ENCODE results near the gene FAM163B. TPM values are rescaled to one million over a fixed set of nuclear protein-coding genes. Genes with fewer than 3 reads are reported as not detected.

The FAM163B gene
- total and polyA plus RNA-seq, 2 of the 8 experiments (the other 6 are each of a cell fraction or from before 2014, with no cell fraction given) = 0.63 to 1.0 TPM

DNA sequence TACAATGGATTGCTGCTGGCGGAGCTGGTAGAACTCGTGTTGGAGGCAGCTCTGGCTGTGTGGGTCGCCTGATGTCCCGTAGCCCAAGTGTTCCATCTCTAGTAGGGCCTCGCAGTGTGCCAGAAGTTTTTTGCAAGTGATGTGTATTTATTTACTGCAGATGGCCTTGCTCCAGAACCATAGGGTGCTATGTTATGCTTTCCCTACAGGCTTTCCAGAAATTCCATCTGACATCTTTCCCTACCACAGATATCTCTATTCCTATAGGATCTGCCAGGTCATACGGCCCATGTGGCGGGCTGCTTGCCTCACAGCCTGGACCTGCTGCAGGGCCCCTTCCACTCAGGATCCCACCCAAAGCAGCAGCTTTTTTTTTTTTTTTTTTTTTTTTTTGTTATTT is 57.7 kb downstream of the FAM163B start (continued):
- TF ChIP-seq, protein P1, sequence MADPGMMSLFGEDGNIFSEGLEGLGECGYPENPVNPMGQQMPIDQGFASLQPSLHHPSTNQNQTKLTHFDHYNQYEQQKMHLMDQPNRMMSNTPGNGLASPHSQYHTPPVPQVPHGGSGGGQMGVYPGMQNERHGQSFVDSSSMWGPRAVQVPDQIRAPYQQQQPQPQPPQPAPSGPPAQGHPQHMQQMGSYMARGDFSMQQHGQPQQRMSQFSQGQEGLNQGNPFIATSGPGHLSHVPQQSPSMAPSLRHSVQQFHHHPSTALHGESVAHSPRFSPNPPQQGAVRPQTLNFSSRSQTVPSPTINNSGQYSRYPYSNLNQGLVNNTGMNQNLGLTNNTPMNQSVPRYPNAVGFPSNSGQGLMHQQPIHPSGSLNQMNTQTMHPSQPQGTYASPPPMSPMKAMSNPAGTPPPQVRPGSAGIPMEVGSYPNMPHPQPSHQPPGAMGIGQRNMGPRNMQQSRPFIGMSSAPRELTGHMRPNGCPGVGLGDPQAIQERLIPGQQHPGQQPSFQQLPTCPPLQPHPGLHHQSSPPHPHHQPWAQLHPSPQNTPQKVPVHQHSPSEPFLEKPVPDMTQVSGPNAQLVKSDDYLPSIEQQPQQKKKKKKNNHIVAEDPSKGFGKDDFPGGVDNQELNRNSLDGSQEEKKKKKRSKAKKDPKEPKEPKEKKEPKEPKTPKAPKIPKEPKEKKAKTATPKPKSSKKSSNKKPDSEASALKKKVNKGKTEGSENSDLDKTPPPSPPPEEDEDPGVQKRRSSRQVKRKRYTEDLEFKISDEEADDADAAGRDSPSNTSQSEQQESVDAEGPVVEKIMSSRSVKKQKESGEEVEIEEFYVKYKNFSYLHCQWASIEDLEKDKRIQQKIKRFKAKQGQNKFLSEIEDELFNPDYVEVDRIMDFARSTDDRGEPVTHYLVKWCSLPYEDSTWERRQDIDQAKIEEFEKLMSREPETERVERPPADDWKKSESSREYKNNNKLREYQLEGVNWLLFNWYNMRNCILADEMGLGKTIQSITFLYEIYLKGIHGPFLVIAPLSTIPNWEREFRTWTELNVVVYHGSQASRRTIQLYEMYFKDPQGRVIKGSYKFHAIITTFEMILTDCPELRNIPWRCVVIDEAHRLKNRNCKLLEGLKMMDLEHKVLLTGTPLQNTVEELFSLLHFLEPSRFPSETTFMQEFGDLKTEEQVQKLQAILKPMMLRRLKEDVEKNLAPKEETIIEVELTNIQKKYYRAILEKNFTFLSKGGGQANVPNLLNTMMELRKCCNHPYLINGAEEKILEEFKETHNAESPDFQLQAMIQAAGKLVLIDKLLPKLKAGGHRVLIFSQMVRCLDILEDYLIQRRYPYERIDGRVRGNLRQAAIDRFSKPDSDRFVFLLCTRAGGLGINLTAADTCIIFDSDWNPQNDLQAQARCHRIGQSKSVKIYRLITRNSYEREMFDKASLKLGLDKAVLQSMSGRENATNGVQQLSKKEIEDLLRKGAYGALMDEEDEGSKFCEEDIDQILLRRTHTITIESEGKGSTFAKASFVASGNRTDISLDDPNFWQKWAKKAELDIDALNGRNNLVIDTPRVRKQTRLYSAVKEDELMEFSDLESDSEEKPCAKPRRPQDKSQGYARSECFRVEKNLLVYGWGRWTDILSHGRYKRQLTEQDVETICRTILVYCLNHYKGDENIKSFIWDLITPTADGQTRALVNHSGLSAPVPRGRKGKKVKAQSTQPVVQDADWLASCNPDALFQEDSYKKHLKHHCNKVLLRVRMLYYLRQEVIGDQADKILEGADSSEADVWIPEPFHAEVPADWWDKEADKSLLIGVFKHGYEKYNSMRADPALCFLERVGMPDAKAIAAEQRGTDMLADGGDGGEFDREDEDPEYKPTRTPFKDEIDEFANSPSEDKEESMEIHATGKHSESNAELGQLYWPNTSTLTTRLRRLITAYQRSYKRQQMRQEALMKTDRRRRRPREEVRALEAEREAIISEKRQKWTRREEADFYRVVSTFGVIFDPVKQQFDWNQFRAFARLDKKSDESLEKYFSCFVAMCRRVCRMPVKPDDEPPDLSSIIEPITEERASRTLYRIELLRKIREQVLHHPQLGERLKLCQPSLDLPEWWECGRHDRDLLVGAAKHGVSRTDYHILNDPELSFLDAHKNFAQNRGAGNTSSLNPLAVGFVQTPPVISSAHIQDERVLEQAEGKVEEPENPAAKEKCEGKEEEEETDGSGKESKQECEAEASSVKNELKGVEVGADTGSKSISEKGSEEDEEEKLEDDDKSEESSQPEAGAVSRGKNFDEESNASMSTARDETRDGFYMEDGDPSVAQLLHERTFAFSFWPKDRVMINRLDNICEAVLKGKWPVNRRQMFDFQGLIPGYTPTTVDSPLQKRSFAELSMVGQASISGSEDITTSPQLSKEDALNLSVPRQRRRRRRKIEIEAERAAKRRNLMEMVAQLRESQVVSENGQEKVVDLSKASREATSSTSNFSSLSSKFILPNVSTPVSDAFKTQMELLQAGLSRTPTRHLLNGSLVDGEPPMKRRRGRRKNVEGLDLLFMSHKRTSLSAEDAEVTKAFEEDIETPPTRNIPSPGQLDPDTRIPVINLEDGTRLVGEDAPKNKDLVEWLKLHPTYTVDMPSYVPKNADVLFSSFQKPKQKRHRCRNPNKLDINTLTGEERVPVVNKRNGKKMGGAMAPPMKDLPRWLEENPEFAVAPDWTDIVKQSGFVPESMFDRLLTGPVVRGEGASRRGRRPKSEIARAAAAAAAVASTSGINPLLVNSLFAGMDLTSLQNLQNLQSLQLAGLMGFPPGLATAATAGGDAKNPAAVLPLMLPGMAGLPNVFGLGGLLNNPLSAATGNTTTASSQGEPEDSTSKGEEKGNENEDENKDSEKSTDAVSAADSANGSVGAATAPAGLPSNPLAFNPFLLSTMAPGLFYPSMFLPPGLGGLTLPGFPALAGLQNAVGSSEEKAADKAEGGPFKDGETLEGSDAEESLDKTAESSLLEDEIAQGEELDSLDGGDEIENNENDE (IDR thresholded peaks at IDR 0.05; ENCODE audit: insufficient replicate concordance, low read length) = no peak
- no peak for TF ChIP-seq CEBPB (IDR thresholded peaks at IDR 0.05; ENCODE audit: low read depth, low read length)
- TF ChIP-seq SIRT6 (IDR thresholded peaks at IDR 0.05; ENCODE audit: low read length) = no peak
- no peak for TF ChIP-seq CTBP2 (IDR thresholded peaks at IDR 0.05; ENCODE audit: borderline replicate concordance, insufficient read depth, insufficient read length, low read length)
- TF ChIP-seq BRCA1 (IDR thresholded peaks at IDR 0.05; ENCODE audit: low read depth, low read length) = no peak
- TF ChIP-seq CHD2 (IDR thresholded peaks at IDR 0.05; ENCODE audit: low read length) = no peak
- no peak for TF ChIP-seq GTF2F1 (IDR thresholded peaks at IDR 0.05; ENCODE audit: borderline replicate concordance, low read depth, low read length)
- no peak for TF ChIP-seq JUN (IDR thresholded peaks at IDR 0.05; ENCODE audit: low read depth, low read length)

Measured in H1 (cell line).